ENCODE data around the gene TLR8.

Gene TLR8

DNA sequence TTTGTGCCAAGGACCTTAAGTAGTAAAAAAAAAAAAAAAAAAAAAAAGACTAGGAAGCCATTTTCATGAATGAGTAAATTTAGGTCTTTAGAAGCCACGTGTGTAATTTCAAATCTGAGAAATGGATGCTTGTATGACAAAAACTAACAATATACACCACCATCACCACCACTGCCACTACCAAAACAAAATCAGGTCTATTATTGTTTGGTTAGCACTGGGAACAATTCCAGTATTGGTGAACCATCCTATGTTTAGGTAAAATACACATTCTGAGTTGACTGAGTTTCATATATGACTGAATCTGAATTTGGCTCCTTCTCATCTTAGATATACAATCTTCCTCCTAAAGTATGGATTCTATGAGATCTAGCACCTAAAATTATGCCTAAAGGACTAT lies 59.7 kb downstream of the TLR8 start:
- DNase-seq (ENCODE audit: low read depth) = no peak

GRCh38 chrX:12967711-12968465 lies 61.5 kb downstream of the TLR8 start:
- no peak for DNase-seq (ENCODE audit: low read depth)

GRCh38 chrX:12970691-12971202 lies 64.3 kb downstream of the TLR8 start:
- DNase-seq (ENCODE audit: low read depth) = no peak

DNA sequence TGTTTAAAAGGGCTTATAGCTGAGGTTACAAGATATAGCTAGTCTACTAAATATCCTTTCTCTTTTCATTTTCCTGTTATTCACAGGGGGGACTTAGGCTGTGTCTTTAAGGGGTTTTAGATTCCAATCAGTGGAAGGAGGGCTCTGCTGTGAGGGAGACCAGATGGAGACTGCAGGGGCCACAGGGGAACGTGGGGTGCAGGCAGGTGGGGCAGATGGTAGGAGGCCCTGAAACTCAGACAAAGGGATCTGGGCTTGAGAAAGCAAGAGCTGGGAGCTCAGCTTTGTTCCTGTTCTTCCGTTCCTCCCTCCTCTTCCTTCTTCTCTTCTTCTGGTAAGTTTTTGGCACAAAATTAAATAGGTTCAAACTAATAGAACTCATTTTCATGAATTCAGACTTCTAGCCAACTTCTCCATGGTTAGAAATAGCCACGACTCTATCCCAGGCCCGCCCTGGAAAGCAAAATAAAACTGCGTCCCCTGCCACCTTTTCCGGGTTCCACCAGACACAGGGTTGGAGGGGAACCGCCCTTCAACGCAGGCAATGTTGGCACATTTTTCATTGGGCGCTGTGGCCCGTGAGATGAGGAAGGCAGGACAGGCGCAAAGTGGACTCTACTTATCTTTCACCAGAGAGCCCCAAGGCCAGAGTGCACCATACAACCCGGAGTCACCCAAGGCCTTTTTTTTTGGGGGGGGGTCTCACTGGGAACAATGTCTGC lies 65.0 kb downstream of the TLR8 start:
- no peak for DNase-seq (ENCODE audit: low read depth)

GRCh38 chrX:12972243-12972642 lies 65.8 kb downstream of the TLR8 start:
- no peak for DNase-seq (ENCODE audit: low read depth)

All from activated T-cell treated with anti-CD3 and anti-CD28 coated beads for 24 hours (primary cell).